D721Med (cell line): Measurements from ENCODE around the gene KYAT1.

Experiments
- DNase-seq: peaks from one replicate; pipeline ENCODE4 v3.0.0; 2011; ENCODE audit warnings: low spot score; ENCODE audit not compliant: insufficient read length
- FAIRE-seq: peaks from 2 replicates; lab custom pipeline; 2011; peaks lifted over from hg19 to GRCh38; lab: Jason Lieb, UNC
- CTCF ChIP-seq: IDR thresholded peaks from 2 replicates; pipeline ENCODE4 v1.5.1; 2012; ENCODE audit warnings: mild to moderate bottlenecking, control low read depth; ENCODE audit not compliant: insufficient read depth; ENCODE audit errors: missing control alignments

The KYAT1 gene

GRCh38 chr9:128892221-128892921 lies 10.6 kb upstream of the KYAT1 start:
- TF ChIP-seq CTCF = no peak
- DNase-seq = no peak
- FAIRE-seq = no peak

GRCh38 chr9:128891321-128892220 lies 9.8 kb upstream of the KYAT1 start:
- FAIRE-seq = no peak
- no peak for TF ChIP-seq CTCF
- no peak for DNase-seq

- FAIRE-seq (no peak), DNase-seq (no peak)
- no peak for TF ChIP-seq CTCF
Measured at GRCh38 chr9:128887914-128888350, 6.2 kb upstream of the KYAT1 start.

DNA sequence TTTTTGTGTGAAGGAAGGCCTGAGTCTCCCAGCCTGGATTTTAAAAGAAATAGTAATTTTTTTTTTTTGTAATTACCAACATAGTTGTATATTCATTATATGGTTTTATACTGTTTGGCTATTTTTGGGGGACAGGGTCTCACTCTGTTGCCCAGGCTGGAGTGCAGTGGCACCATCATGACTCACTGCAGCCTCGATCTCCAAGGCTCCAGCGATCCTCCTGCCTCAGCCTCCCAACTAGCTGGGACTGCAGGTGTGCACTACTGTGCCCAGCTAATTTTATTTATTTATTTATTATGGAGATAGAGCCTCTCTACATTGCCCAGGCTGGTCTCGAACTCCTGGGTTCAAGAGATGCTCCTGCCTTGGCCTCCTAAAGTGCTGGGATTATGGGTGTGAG lies 5.3 kb upstream of the KYAT1 start:
- no peak for TF ChIP-seq CTCF
- FAIRE-seq (no peak), DNase-seq (no peak)

DNA sequence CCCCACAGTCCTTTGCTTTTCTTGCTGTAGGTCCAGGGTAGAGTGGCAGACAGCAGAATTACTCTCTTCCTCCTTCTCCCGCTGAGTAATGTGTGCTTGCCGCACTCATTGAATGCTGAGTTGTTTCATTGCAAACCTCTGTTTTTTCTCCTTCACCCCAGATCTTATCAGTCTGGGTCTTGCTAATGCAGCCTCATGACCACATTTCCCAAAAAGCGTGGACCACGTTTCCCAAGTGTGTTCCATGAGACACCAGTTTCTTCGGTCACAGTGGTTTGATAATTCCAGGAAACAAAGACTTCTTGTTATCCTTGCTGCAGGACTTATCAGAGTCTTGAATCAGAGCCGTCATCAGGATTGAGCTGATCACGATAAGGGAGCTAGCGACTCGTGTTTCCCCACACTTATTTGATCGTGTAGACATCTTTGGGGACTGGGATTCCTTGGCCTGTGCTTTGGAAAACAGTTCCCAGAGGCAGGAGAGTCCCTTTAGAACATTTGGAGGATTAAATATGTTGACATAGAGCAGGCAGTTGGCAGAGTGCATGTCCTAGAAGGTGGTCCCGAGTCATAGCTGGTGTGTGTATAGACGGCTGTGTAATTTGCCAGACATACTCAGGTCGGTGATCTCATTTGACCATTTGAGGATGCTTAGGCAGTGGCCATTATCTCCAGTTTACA lies 4.6 kb upstream of the KYAT1 start:
- FAIRE-seq (no peak), DNase-seq (no peak)
- TF ChIP-seq CTCF = no peak

DNA sequence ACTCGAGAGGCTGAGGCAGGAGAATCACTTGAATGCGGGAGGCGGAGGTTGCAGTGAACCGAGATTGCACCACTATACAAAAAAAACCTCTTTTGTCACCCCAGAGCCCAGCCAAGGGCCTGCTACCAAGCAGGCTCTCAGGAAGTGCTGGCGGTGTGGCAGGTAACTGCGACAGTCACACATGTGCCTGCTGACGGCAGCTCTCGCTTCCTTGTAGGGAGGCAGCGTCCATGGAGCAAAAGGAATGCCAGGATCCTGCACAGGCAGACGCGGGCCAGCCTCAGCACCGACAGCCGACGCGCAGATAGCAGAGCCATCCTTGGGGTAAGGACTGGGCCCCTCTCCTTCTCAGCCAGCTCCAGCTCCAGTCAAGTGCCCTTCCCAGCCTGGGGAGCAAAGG lies 4.0 kb upstream of the KYAT1 start:
- DNase-seq = no peak
- TF ChIP-seq CTCF = no peak
- no peak for FAIRE-seq
